Esophagus muscularis mucosa (tissue), 3 donors: Measurements from ENCODE around the gene TOMM70.

Source experiments
- CTCF ChIP-seq, 3 experiments: fragments of 200-600 bp in 2 of 3; fragments of 450-650 bp in 1 of 3; sonication (generic) in 2 of 3; IDR thresholded peaks; one replicate each; pipeline ENCODE4 v1.5.1; 2017 to 2019; ENCODE audit warnings: antibody characterized with exemption in 3 of 3, mild to moderate bottlenecking in 2 of 3, moderate library complexity in 1 of 3
- EP300 ChIP-seq: sonication (generic); formaldehyde crosslinking; IDR thresholded peaks from one replicate; pipeline ENCODE4 v1.6.1; 2017; ENCODE audit warnings: antibody characterized with exemption

- no peak for TF ChIP-seq CTCF (IDR thresholded peaks at IDR 0.05)
- TF ChIP-seq EP300, result no peak
These were observed 41.9 kb downstream of the TOMM70 start for GRCh38 chr3:100359035-100359434.
